Eye (tissue), 1 donor: ENCODE data around the gene WFIKKN2.

Source experiments
- DNase-seq: peaks from one replicate; pipeline ENCODE4 v3.0.0-alpha.2; 2015

The WFIKKN2 gene

DNA sequence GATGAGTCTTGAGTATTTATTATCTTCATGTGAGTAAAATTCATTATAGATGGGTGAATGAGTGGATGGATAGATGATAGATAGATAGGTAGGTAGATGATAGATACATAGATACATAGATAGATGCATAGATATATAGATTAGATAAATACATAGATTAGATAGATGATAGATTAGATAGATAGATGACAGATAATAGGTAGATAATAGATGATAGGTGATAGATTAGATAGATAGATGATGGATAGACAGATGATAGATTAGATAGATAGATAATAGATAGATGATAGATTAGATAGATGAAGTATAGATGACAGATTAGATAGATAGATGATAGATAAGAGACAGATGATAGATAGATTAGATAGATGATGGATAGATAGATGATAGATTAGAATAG is 21.8 kb upstream of the WFIKKN2 start:
- DNase-seq: no peak

DNA sequence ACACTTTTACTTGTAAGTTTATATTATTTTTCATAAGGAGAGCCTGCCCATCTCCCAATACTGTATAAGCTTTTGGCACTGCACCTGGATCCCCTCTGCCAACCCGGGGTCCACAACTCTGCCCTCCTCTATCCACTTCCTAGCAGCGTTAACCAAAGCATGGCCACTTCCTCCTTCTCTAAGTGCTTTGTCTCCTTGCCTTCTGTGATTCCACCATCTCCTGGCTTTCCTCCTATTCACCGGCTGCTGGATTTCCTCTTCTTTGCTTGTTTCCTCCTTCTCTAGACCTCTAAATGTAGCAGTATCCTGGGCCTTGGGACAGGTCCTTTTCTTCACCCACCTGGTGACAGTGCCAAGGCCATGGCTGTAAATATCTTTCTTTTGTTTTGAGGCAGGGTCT is 20.0 kb upstream of the WFIKKN2 start:
- DNase-seq: no peak

DNA sequence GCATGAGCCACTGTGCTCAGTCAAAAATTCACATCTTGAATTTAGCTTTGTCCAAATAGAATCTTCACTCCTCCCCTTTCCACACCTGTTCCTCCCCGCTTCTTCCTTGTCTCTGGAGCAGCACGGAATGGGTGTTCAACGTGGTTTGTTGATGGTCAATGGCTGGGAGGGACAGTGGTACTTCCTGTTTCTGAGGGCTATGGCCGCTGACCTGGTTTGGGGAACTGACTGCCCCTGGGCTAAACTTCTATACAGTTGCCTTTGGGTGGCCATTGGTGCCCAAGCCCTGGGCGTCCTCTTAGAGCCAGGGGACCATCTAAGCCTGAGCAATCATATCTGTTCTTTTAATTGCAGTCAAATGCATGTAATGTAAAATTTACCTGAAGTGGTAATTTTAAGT is 19.1 kb upstream of the WFIKKN2 start:
- DNase-seq: no peak

DNA sequence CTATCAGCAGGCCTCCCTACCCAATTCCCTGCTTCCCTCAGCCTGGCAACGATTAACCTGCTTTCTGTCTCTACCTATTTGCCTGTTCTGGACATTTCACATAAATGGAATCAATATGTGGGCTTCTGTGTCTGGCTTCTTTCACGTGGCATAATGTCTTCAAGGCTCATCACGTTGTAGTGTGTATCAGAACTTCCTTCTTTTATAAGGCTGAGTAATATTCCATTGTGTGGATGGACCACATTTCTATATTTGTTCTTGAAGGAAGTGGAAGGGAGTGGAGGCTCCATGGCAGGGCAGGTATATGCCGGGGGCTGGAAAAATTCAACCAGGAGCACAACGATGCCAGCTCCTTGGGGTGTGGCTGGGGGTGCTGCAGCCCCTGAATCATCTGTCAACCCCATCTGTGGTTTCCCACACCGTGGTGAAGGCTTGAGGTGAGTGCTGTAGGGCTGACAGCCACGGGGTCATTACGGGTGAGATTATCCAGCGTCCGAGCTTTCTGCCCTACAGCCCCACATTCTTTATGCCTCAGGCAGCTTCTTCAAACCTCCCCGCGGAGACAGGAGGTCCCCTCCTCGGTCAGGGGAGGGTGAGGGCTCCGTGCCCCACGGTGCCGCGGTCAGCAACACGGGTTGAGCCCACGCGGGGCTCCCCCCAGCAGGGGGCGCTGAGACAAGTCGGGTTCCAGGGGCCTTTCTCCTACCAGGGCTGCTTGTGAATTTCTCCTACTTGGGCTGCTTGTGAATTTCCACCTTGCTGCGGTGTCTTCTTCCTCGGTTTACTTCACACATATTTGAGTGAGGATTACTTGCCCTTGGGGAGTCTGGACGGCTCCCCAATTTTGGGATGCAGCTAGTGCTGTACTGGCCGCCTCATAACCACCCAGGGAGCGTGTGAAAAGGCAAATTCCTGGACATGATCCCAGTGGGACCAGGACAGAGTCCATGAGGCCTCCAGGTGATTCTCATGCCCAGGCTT is 18.3 kb upstream of the WFIKKN2 start:
- peak; percentile 51 for DNase-seq

DNA sequence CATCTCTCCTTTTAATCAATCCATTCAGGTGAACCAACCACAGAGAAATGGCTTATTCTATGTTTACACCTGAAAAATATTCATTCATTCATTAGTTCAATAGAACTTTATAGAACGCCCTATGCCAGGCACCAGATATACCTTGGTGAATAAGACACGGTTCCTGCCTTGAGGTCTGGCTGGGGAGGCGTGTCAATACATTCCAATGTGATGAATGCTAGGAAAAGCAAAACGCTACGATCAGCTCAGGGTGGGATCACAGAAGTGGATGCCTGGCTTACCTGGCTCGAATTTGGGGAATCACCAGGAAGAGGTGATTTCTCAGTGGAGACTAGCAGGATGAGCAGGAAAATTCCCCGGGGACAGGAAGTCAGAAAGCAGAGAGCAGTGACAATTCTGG is 17.5 kb upstream of the WFIKKN2 start:
- DNase-seq: no peak

DNA sequence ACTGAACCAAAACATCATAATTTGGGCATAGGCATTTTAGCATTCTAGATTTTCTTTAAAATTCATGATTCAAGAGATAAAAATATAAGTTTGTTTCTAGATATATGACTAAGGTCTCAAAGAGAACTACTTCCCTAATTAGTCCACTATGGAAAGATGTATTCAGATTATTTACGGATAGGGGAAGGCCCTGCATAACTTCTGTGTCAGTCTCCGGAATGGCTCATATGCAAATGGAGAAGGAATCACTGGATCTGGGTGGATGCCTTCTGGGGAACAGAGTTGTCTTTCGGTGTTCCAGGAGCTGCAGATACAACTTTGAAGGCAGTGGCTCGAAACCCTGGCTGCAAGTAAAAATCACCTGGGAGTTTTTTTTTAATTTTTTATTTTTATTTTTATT is 17.1 kb upstream of the WFIKKN2 start:
- DNase-seq: no peak

DNA sequence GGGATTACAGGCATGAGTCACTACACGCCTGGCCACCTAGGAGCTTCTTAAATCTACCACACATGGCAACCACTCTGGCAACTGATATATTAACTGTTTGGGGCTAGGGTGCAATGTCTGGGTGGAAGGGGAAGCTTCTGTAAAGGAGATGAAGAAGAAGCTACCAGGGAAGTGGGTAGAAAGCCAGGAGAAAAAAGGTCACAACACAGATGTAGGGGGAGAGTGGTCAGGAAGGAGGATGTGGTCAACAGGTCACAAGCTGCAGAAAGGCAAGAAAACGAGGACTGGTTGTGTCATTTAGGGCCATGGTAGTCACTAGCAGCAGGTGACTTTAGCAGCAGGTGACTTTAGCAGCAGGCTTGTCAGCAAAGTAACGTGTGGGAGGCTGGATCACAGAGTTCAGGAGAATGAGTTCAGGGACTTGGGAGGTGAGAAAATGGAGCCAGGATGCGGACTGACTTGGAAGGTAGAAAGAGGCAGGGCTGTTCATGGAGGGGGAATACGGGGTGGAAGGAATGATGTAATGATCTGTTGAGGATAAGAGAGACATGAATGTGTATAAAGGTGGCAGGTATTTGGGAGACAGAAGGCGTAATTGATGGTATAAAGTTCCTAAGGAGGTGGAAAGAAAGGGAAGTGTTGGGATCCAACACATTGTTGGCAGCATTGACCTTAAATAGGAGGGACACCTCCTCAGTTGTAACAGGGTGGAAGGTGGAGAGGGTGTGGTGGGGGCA is 16.3 kb upstream of the WFIKKN2 start:
- DNase-seq: no peak

DNA sequence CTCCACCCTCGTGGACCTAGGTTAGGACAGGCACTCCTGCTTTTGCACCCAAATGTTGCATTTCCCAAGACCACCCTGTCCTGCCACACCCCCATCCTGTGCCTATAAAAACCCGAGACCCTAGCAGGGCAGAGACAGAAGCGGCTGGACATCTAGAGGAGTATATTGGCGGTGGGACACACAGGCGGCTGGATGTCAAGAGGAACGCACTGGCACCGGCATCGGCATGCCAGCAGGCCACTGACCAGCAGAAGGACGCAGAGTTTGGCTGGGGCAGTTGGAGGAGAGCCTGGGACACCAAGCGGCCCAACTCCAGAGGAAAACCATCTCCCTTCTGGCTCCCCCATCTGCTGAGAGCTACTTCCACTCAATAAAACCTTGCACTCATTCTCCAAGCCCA is 14.7 kb upstream of the WFIKKN2 start:
- DNase-seq: no peak

DNA sequence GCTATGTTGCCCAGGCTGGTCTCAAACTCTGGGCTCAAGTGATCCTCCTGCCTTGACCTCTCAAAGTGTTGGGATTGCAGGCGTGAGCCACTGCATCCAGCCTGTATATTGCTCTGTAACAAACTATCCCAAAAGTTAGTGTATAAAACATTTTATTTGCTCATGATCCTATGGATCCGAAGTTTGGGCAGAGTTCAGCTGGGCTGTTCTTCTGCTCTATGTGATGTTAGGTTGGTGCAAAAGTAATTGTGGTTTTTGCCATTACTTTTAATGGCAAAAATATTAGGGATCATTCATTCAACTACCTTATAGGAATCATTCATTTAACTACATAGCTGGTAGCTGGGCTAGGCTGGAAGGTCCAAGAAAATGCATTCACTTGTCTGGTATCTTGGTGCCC is 12.8 kb upstream of the WFIKKN2 start:
- DNase-seq: no peak

DNA sequence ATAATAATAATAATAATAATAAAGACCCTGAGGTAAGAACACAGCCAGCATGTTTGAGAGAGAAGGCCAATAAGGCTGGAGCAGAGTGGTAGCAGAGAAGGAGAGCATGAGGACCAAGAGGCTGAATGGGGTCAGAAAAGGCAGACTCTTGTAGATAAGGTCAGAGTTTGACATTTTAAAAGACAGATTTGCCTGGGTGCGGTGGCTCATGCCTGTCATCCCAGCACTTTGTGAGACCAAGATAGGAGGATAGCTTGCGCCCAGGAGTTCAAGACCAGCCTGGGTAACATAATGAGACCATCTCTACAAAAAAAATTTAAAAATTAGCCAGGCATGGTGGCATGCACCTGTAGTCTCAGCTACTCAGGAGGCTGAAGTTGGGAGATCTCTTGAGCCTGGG is 11.0 kb upstream of the WFIKKN2 start:
- DNase-seq: no peak

DNA sequence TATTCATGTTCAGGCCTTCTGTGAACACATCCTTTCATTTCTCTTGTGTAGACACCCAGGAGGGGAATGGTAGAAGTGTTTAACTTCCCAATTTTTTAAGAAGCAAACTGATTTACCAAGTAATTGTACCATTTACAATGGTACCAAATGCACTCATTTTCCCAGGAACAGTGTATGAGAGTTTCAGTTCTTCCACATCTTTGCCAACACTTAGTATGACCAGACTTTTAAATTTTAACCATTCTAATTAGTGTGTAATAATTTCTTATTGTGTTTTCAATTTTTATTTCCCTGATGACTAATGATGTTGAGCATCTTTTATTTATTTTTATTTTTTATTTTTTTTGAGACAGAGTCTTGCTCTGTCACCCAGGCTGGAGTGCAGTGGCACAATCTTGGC is 10.2 kb upstream of the WFIKKN2 start:
- DNase-seq: no peak

DNA sequence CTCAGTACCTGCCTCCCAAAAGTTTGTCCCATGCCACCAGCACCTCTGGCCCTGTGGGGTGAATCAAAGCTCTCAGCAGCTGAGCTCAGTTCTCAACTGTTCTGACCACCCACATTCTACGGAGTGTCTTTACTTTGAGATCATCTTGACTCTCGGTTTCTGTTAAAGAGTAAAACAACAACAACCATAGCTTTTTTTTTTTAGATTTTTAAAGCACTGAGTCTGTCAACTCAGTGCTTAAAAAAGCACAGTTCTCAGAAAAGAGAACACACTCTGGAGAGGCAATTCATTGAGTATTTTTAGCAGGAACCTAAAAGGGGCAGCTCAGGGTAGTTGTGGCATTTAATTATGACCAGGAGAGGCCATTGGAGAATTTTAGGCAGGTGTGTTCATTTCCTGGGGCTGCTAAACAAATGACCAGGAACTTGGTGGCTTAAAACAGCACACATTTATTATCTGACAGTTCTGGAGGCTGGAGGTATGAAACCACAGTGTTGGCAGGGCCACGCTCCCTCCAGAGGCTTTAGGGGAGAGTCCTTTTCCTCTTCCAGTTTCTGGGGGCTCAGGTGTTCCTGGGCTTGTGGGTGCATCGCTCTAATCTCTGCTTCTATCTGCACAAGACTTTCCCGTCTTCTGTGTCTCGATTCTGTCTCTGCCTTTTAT is 6.7 kb upstream of the WFIKKN2 start:
- DNase-seq: no peak

DNA sequence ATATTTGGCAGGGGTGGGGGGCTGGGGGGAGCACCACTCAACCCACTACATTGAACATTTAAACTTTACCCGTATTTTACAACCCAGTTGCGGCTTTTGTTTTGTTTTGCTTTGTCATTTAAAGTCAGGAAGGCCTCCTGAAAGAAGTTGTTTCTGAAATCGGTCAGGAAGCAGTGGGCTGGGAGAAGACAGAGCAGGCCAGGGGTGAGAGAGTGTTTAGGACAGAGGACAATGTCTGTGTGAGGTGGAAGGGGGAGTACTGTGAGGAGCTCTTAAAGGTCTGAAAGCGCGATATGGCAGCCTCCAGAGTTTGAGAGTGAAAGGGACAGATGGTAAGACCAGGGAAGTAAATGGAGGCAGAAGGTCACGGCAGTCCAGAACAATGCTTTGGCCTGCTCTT is 6.1 kb upstream of the WFIKKN2 start:
- DNase-seq: no peak

DNA sequence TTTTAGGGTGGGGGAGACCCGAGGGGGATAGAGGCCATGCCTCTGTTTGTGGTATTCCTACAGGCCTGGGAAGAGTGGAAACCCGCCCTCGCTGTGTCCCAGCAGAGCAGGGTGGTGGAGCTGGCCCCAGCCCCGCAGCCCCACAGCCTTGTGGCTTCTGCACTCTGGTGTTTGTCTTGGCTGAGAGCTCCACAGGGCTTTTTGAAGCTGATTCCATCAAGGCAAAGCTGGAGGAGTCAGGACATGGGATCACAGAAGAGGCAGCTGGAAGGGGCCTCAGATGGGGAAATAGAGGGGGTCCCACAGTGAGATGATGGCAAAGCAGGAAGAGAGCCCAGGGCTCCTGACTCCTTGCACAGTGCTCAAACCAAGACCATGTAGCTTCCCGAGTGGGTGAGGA is 5.0 kb upstream of the WFIKKN2 start:
- peak; percentile 65 for DNase-seq

DNA sequence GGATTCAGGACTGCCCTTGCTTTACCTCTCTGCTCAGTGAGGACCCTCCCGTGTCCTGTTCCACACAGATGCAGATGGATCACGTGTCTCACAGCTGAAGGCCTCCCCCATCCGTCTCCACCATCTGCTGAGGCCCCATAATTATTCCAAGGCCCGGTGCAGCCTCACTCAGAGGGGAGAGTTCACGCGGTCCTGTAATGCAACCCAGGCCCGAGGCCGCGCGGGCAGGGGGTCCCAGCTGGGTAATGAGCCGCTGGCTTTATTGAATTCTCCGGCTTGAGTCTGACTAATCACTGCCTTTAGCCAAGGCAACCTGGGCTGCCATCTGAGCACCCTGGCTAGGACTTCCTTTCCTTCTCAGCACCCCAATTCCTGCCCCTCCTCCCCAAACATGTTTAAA is 4.4 kb upstream of the WFIKKN2 start:
- DNase-seq: peak; percentile 96

DNA sequence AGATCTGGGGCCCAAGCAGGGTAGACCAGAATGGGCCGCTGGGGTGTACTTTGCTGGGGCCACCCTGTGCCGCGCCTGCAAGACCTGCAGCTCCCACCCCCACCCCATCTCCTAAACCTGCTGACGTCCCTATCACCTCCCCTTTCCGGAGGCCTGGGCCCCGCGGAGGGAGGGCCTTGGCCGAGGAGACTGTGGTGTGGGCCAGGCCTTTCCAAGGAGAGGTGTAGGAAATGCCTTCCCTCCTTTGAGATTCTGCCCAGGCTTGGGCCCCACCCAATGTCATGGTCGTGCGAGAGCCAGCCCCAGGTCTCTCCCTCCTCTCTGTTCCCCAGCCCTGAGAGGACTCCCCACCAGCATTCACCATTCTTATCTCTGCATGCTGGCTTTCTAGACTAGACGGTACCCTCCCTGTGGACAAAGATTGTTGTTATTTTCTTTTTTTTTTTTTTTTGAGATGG is 3.9 kb upstream of the WFIKKN2 start:
- DNase-seq: peak; percentile 72

DNA sequence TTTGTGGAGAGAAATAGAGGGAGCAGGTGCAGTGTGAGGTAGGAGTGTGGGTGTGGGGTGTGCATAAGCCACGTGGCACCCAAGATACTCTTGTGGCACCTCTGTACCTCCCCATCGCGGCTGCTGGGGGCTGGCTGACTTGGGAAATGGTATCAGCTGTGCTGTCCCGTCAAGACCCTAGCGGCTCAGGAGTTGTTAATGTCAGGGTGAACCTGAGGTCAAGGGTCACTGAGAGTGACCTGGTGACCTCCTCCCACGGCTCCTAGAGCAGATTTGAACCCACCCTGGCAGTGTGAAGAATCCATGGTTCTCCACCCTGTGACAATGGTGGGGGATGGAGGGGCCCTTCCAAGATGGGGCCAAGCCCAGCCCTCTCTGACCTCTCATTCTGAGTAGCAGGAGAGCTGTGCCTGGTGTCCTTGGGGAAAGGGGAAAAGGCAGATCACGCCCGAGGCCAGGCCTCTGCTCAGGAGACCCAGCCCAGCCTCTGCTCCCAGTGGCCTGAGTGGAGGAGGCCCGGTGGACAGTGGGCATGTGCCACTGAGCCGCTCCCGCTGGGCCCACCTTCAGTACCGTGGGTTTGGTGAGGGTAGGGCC is 3.0 kb upstream of the WFIKKN2 start:
- no peak for DNase-seq

DNA sequence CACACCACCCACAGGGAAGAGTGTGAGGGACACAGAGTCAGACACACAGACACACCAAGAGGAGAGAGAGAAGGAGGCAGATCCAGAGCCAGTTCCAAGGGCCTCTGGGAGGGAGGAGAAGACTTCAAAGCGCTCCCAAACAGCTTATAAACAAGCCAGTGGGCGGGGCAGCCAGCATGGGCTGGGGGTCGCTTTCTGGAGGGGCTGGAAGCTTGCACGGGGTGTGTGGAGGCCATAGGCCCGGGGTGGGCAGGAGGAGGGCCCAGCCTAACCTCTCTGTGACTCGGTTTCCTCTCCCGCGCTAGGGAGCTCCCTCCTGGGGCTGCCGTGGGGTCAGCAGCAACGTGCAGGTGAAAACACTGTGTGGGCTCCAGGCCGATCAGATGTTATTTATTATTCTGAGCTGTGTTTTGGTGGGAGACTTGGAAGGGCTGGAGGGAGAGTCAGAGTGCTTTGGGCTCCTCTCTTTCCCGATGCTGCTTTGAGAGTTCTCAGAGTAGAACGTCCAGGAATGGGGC is 2.5 kb upstream of the WFIKKN2 start:
- peak; percentile 67 for DNase-seq

DNA sequence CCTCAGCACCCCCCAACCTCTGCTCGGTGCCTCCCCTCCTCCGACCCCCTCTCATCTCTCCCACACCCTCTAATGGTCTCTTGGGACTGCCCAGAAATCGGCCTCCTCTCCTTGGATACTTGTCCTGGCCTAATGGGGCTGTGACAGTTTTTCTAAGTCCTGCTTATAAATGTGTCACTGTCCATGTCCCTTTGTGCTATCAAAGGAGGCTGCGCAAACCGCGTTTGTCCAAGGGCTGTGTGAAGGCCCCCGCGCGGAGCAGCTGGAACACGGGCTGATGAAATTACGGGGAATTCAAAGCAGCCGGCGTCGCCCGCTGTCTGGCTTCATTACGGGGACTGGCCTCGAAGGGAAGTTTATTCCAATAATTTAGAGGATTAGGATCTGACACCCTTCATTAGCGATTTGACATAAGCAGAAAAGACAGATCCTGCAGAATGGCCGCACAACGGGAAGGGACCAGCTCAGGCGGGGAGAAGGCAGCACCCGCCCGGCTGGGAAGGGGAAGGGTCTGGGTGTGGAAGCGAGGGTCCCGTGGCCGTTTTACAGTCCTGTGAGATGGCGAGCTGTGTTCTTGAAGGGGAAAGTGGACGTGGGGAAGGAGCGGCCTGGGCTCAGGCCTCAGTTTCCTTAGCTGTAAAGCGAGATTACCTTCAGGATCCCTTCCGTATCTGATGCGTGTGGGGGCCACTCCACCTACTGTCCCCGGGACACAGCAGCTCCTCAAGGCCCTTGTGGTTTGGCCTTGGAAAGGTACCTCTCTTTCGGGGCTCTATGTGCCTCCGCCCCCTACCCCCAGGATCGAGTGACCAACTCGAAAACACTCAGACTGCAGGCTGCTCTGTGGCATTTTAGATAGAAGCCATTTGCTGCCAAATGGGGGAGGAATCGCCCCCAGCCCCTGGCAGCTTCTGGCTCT is 1.6 kb upstream of the WFIKKN2 start:
- peak; percentile 93 for DNase-seq

DNA sequence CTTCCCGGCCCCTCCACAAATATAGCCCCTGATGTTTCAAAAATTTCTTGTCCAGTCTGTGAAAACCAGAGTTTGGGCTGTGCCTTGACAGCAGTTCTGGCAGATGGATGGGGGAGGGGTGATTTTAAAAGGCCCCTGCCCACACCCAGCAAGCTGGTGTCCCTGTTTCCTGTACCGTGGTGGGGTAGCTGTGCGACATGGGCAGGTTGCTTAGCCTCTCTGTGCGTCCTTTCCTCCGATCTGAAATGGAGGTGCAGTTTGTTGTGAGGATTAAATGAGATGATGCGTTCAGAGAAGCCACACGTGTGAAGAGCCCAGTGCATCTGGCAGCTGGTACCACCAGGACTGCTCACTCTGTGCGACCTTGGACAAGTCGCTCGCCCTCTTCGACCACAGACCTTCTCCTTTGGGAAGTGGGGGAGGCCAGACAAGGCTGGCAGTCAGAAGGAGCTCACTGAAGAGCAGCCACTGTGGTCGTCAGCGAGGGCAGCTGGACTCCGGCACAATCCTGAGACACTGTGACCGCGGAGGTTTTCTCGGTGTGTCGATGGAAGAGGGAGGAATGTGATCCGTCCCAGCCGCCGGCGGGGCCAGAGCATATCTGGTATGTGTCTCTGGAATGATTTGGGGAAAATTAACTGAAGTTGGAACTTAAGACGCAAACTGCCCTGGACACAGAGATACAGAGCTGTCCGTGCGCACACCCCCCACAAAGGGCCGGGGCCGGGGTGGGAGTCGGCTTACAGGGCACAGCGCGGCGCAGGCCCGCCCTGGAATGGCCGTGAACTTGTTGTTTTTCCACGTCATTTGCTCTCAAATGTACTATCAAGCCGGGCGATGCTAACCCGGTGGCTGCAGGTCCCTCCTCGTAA is 721 bp upstream of the WFIKKN2 start:
- DNase-seq: peak; percentile 77

DNA sequence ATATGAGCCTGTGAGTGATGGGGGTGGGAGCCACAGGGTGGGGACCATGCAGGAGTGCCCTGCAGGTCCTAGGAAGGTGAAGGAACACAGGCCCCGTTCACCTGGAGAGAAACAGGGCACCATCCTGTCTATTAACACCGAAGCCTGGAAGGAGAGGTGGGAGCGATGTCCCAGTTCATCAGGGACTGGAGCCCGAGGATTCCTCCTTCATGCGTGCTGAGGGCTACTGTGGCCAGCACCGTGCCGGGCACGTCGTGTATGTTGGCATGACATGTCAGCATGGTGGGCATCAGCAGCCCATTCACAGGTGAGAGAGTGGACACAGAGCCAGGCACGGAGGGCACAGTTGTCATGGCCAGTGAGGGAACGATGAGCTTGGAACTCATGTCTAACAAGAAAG is 1.4 kb downstream of the WFIKKN2 start:
- no peak for DNase-seq
